Measurements from ENCODE around the gene STAC2. TPM values are rescaled to one million over a fixed set of nuclear protein-coding genes. Genes with fewer than 3 reads are reported as not detected.

STAC2 gene
- total RNA-seq, 1 donor from 2014 or later, result 7.9 TPM

DNA sequence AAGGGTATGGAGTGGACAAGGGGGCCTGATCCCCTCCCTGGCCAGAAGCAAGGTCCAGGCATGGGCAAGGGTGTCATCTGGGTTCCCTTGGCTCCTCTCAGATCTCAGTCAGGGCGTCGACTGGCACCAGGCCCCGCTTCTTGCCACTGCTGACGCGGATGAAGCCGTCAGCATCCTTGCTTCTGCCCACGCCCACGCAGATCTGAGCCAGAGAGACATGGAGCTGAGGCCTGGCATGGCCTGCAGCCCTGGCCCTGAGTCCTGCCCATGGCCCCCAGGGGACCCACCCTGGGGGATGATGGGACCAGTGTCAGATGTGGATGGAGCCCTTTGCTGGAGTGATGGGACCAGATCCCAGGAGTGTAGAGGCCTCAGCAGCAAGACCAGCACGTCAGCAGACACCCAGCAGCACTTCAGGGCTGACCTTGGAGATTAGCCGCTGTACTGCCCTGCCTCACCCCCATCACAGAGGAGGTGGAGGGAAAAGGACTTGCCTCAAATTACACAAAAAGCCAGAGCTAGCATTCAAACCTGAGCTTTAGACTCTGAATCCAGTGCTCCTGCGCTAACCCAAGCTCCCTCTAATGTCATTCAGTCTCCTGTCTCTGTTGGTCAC, 13.4 kb downstream of the STAC2 start:
- Histone ChIP-seq H3K9me3 (no peaks in the 10 kb centered on the region), H3K27me3 (no peaks in the 10 kb centered on the region), H3K27ac (peak overlapping the region; percentile 54 to 94), H3K36me3 (peaks cover 0 to 4% of the 10 kb centered on the region in 2 donors), H3K4me3 (no peak overlapping the region), H3K4me1 (peaks cover 16 to 32% of the 10 kb centered on the region in 2 donors)
- no peak for TF ChIP-seq CTCF (IDR thresholded peaks at IDR 0.05)
- DNase-seq (ENCODE audit: low spot score in 2 of 2), result no peak
- intact Hi-C loops (cut with DNase I), result no loop called here

DNA sequence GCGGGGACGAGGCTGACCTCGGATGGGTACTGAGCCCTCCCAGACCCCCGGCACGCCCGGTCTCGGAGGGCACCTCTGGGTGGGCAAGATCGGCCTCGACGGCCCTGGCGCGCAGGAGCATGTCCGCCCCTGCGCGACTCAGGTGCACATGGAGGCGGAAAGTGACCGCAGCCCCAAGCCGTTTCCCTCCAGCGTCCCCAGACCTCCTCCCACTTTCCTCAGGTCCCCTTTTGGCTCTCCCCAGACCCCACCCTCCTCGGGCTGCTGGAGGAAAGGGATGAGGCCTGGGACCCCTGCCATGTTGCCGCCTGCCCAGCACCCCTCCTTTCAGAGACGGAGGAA, 15.7 kb downstream of the STAC2 start:
- no peak for TF ChIP-seq CTCF (IDR thresholded peaks at IDR 0.05)
- intact Hi-C loops (cut with DNase I), result no loop called here
- Histone ChIP-seq H3K27me3 (no peaks in the 10 kb centered on the region), H3K4me1 (peaks cover 16 to 30% of the 10 kb centered on the region in 2 donors), H3K9me3 (no peaks in the 10 kb centered on the region), H3K27ac (peak overlapping the region; percentile 82 to 94), H3K36me3 (peaks cover 2% of the 10 kb centered on the region in 2 donors), H3K4me3 (peak overlapping the region; percentile 32 to 68)
- DNase-seq (ENCODE audit: low spot score in 2 of 2), result no peak

GRCh38 chr17:39209317-39210092, 16.2 kb downstream of the STAC2 start:
- H3K27me3 ChIP-seq, result no peaks in the 10 kb centered on the region
- H3K27ac ChIP-seq, result peak overlapping the region; percentile 82 to 94
- intact Hi-C loops (cut with DNase I), result loop anchor here (1.0 to 2.0 kb wide), 2 partner anchors 9 to 15 kb away; partner anchors contain the start of genes RPL19 and STAC2
- no peaks in the 10 kb centered on the region for H3K9me3 ChIP-seq
- peak overlapping the region; percentile 32 to 68 for H3K4me3 ChIP-seq
- DNase-seq (ENCODE audit: low spot score in 2 of 2), result peak; percentile 79 to 94
- peaks cover 8% of the 10 kb centered on the region in 2 donors for H3K36me3 ChIP-seq
- no peak for TF ChIP-seq CTCF (IDR thresholded peaks at IDR 0.05)
- H3K4me1 ChIP-seq, result peaks cover 16 to 30% of the 10 kb centered on the region in 2 donors

- H3K27ac ChIP-seq, result peak overlapping the region; percentile 82 to 94
- H3K4me3 ChIP-seq, result peak overlapping the region in 1 of 2 donors; percentile 68
- no peaks in the 10 kb centered on the region for H3K27me3 ChIP-seq
- no peaks in the 10 kb centered on the region for H3K9me3 ChIP-seq
- DNase-seq (ENCODE audit: low spot score in 2 of 2), result no peak
- H3K36me3 ChIP-seq, result peaks cover 14% of the 10 kb centered on the region in 2 donors
- H3K4me1 ChIP-seq, result peaks cover 16 to 30% of the 10 kb centered on the region in 2 donors
- no peak for TF ChIP-seq CTCF (IDR thresholded peaks at IDR 0.05)
- intact Hi-C loops (cut with DNase I), result loop anchor here (1.0 to 2.0 kb wide), 2 partner anchors 9 to 16 kb away; partner anchors contain the start of genes RPL19 and STAC2
Observed at GRCh38 chr17:39208893-39209292, 16.9 kb downstream of the STAC2 start.

DNA sequence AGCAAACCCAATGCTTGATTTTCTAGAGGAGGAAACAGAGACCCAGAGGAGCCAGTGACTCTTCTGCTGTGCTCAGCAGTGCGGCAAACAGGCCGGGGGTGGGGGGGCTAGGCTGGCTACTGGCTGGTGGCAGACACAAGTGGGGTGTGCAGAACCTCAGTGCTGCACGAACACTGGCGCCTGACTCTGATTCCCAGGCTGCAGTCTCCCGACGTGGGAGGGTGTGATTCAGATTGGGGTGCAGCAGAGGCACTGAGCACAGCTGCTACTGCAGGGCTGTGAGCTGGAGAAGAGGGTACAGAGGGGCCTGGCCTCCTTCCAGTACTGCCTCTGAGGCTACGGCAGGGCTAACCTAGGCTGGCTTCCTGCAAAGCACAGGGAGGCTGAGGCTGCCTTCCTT, 17.6 kb downstream of the STAC2 start:
- DNase-seq (ENCODE audit: low spot score in 2 of 2), result no peak
- H3K4me3 ChIP-seq, result no peak overlapping the region
- peaks cover 21 to 22% of the 10 kb centered on the region in 2 donors for H3K36me3 ChIP-seq
- intact Hi-C loops (cut with DNase I), result loop anchor here (2.0 kb wide), 1 partner anchor 17 kb away; the partner anchor contains the start of gene STAC2
- H3K4me1 ChIP-seq, result peaks cover 16 to 30% of the 10 kb centered on the region in 2 donors
- no peaks in the 10 kb centered on the region for H3K9me3 ChIP-seq
- no peaks in the 10 kb centered on the region for H3K27me3 ChIP-seq
- TF ChIP-seq CTCF (IDR thresholded peaks at IDR 0.05), result no peak
- peak overlapping the region in 1 of 2 donors; percentile 94 for H3K27ac ChIP-seq
